ENCODE results near the gene COL19A1.

The COL19A1 gene

DNA sequence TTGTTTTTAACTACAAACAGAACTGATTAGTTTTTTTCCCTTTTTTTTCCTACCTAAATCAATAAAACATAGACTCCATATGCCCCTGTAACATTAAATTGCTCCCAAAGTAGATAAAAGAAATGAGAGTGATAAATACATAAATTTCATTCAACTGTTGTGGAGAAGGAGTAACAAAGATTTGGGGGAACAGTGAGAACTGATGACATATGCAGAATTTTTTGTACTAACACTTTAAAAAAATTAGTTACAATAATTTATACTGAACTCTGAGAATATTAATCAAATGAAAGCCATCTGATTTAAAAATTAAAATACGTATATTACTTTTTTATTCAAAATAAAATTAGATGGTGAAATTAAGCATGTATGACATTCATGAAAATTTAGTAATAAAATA lies 195.7 kb downstream of the COL19A1 start:
- no peak for DNase-seq

DNA sequence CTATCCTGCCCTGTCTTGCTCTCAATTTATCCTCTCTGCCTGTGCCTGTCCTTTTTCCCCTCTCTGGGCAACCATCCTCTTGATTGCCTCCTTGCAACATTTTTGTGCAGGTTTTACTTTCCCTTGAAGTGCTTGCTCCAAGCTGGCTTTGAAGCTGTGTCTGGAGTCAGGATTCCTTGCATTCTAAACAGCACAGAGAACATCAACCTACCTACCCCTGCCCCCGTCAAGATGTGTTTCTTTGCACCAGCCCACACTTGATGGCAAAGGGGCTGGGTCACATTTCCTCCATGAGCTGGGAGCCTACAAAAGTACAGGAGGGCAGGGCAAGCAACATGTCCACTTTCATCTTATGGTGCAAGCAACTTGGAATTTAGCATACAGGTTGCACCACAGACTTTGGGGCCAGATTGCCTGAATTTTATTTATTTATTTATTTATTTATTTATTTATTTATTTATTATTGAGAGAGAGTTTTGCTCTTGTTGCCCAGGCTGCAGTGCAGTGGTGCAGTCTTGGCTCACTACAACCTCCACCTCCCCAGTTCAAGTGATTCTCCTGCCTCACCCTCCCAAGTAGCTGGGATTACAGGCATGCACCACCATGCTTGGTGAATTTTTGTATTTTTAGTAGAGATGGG lies 206.3 kb downstream of the COL19A1 start:
- DNase-seq = no peak

DNA sequence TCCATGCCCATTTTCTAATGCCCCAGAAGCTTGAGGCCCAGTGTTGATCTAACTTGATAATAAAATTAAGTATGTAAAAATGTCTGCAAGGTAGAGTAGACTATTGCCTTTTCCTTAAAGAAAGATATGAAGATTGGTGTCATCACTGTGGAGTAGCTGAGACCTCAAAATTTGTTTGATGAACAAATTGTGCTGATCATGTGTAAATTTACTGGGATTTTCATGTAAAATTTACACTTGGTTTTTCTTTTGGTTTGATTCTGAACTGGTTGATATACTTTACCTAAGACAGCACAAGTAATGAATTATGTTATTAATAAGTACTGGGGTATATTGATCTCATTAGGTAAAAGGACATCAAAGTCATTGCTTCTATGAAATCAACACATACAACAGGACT lies 207.3 kb downstream of the COL19A1 start:
- no peak for DNase-seq

DNA sequence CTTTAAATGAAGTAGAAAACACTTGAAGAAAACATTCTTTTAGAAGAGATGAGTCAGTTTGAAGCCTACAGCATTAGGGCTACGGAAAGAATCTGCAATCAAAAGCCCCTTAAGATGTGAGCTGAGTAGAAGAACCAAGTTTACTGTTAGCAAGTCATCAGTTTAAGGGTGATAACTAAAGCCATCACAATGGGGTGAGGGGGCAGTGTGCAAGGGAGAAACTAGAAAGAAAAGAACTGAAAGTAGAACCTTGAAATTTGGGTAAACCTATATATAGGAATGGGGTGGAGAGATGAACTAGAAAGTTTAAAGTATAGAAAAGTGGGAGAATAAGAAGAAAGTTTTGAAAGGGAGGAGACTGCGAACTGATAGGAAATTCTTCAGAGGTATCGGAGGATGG lies 212.9 kb downstream of the COL19A1 start:
- DNase-seq = no peak

DNA sequence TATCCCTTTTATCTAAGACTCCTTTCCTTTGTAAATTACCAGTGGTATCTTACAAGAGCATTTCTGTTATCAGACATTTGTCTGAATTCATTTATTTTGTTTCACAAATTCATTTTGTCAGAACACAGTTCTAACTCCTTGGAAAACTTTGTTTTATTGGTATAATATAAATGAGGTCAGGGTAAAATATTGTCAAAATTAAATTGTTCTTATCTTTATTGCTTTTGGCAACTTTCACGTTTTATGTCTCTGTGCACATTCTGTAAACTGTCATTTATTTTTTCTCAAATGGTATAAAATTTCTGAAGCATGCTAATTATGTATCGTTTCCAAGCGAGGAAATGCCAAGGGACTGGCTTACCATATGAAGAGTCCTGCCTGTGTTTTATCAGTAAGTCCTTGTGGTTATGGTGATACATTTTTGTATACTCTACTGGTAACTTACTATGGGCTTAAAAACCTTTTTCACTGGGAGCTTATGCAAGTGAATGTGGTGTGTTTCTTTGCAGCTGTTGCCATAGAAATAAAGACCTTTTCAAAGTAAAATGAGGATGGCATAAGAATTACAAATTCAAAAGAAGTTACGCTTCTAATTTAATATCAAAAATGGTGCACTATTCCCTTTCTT lies 214.2 kb downstream of the COL19A1 start:
- no peak for DNase-seq

DNA sequence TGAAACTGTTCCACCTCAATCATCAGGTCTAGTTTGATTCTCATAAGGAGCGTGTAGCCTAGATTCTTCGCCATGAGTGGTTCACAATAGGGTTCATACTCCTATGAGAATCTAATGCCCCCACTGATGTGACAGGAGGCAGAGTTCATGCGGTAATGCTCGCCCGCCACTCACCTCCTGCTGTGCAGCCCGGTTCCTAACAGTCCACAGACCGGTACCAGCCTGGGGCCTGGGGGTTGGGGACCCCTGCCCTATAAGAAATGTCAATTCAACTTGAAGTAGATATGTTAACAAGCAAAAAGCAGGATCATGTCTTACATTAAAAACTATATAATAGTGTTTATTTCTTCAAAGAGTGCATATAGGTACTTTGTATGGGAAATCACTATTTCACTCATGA lies 216.5 kb downstream of the COL19A1 start:
- no peak for DNase-seq

DNA sequence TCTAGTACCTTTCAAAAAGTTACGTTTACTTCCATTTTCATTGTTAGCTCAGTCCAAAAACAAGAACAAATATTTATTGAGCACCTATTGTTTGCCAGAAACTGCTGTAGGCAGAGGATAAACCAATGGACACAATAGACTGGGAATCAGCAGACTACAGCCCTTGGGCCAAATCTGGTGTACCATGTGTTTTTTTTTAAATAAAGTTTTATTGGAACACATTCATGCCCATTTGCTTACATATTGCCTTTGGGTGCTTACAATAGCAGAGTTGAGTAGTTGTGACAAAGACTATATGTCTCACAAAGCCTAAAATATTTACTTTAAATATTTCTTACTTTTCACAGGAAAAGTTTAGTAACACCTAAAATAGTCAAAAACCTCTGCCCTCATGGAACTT lies 220.4 kb downstream of the COL19A1 start:
- no peak for DNase-seq

DNA sequence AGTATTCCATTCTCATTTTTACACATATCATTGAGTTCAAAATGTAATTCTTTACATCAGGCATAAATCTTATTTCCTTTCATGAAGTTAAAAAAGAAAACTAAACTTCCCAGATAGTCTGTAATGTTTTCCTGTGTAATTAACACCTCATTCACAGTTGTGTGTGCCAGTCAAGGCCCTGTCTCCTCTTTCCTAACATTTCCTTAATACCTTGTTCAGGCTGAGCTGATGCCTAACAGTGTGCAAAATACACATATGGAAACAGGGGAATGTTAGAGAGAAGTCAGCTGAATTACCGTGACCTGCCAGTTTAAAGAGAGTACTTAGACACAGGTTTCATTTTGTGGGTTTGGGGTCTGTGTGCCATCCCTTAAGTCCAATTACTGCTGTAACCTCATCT lies 227.8 kb downstream of the COL19A1 start:
- no peak for DNase-seq

DNA sequence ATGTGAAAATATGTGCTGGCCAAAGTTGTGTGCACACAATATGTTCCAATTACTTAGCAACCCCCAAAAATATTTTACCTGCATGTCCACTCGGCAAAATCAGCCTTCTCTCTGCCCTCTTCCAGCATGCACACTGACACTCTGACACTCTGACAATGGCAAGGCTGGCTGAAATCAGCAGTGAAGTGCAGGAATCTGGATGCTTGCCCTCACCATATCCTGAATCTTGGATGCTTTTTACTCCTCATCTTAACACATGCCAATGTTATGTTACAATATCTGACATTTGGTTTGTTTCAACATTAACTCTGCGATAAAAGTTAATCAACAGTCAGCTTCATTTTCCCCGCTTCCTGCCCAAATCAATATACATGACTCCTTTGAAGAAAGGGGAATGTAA lies 233.4 kb downstream of the COL19A1 start:
- DNase-seq = no peak

DNA sequence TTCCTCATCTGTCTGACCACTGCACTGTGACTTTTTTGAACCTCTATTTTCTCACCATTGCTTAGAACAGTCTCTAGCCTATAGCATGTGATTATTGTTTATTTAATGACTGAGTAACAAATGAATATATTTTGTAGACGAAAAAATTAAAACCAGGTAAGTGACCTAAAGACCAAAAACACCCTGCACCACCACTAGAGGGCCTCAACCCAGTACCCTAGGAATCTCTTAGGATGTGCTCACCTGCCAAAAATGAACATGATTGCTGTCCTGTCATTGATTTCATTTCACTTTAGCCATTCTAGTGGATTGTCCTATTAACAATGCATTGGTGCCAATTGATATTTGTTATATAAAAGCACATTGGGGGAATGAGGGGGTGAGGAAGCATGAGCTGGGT lies 237.4 kb downstream of the COL19A1 start:
- no peak for DNase-seq

DNA sequence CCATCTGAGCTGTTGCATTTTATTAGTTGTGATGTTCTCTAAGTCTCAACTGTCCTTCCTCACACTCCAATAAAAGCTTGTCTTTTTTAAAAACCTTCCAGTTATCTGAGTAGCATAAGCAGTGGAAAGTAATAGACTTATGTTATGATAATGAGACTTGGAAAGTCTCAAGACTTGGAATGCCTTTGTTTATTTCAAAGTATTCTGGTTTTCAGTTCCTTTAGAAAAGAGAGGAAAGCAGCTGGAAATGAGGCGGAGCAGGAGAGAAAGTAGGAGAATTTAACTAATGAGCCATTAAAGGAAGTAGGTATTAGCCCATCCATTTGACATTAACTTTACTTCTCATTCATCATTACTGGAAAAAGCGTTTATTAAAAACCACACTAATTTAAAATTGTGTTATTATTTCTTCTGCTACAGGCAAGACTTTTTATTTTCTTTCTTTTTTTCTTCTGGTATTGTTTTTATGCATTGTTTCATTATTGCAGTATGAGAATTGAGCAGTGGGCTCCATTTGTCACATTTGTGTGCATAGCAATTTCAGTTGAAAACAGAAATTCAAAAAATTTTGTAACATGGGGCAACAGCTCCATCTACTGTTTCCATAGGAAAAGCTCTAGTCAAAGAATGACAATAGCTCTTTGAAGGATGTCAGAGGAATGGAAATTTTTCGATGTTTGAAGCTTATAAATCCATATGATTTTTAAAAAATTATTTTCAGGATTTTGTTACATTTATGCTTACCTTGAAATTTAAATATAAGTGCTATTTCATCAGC lies 241.7 kb downstream of the COL19A1 start:
- DNase-seq = no peak

DNA sequence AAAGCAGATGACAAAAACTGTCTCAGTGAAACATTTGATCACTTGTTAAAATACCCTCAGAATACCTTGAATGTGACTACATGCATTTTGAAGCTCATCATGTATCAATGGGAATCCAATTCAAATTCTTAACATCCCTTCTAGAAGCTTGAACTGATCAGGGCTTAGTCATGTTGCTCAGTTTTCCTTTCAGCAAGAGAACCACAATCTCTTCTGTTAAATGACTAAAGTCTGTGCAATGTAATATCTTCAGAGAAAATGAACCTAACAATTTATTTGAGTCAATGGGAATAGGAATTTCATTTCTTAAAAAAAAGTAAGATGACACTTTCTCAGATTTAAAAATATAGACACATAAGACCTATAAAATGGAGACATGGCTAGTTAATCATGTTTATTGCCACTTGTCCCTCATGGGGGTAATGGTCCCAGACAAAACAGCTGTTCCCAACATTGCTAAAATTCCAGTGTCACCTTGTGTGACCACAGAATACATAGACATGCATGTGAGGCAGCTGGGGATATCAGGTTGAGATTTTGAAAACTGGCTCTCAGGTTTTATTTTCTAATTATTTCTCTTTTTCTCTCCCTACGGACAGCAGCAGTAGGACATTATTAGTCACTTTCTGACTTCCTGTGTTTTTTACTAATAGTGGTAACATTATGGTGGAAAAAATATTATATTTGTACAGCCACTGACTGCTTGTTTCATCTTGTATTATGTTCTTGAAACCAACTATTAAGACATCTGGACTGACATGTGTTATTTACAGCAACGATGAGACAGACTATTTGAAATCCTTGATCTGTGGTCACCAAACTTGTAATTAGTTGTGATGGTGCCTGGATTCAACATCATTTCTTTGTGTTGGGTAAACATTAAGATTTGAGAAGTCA lies 244.0 kb downstream of the COL19A1 start:
- no peak for DNase-seq

DNA sequence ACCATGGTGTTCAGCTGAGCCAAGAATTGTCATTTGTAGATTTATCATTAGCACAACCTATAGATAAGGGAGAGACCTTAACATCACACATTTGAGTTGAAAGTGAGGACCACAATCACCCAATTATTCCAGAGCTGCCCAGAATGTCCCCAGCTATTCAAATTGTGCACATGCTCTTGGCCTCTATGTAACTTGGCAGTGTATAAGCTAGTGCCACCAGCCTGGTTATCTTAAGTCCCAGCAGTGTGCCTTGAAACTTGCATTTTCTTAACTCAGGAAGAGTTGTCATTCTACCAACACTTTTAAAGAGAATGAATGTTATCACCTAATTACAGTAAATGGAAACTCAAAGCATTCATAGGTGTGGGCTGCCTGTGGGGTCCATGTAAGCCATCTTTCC lies 245.4 kb downstream of the COL19A1 start:
- no peak for DNase-seq

DNA sequence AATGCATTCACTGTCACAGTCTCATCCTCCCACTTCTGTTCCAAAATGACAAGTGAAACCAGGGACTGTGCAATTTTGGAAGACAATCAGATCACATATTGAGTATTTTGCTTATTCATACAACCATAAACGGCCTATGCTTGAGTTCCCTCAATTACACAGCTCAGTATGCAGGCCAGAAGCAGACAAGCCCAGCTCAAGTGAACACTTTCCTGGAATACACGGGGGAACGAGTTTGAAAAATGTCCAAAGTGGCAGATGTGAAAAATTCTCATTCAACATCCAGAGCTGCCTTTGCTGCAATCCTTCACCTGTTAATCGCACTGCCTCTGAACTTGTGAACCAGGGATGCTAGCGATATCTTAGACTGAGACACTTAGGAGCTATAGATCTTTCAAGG lies 246.4 kb downstream of the COL19A1 start:
- DNase-seq = no peak

DNA sequence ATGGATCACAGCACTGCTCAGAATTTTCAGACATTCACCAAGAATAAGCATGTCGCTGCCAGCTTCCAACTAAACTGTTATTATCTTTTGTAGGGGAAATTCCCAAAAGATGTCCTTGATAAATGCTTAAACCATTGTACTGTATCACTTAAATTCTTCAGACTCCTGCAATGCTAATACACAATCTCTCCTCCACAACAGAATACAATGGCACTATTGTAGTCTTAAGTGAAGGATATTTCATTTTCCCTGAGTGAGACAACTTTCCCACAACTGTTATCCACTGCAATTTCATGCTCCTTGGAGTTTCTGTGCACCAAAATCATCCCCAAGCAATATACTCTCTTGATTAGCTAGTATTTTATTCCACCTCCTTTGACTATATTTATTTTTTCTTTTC lies 246.8 kb downstream of the COL19A1 start:
- DNase-seq = no peak

DNA sequence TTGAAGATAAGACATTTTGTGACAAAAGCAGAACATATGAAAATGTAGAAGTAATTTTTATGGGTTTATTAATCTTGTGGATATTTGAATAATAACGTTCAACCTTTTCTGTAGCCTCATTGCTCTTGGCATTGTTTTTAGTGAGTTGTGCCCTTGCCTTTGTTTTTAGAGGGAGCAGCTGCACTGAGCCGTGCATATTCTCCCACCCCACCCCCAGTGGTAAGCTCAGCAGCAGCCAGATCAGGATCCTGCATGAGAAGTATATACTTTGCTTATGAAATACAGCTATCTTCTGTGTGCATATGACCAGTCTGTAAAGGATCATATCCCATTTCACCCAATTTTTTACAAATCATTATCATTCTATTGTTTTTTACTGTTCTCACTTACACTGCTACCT lies 252.3 kb downstream of the COL19A1 start:
- no peak for DNase-seq

DNA sequence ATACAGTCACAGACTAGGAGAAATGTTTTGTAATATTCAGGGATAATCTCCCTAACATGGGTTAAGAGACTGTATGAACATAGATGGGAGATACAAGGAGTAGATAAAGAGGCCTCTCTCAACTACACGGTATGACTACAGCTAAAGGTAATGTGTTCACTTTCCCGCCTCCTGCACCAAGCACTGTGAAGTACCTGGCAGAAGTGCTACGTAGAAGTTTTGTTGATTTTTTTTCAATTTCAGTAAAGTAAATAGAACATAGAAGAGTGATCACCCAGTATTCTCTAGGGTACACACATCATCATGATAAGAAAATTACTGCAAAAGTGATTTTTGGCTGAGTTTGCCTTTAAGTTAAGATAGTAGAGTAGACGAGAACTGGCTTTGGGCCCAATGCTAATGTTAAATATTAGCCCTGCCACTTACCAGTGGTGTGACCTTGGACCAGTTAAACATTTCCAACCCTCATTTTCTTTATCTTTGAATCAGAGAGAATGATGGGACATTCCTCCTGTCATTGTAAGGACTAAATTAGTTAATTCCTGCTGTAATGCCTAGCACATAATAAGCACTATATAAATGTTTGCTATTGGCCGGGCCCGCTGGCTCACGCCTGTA lies 253.0 kb downstream of the COL19A1 start:
- DNase-seq = no peak

DNA sequence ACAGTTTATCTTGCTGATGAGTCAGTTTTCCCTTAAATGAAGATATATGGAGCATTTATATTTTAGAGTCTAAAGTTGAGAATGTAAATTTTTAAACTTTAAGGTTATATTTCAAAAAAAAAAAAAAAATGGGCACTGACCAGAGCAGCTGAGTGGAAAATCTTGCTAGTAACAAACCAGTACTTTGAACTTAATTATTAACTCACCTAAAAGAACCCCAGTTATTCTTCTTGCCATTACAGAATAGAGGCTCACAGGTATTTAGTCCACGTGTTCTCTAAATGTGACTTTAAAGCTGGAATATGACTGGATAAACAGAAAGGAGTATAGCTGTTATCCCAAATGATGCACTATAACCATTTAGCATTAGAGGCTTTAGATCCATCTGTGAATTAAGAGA lies 258.1 kb downstream of the COL19A1 start:
- DNase-seq = no peak

DNA sequence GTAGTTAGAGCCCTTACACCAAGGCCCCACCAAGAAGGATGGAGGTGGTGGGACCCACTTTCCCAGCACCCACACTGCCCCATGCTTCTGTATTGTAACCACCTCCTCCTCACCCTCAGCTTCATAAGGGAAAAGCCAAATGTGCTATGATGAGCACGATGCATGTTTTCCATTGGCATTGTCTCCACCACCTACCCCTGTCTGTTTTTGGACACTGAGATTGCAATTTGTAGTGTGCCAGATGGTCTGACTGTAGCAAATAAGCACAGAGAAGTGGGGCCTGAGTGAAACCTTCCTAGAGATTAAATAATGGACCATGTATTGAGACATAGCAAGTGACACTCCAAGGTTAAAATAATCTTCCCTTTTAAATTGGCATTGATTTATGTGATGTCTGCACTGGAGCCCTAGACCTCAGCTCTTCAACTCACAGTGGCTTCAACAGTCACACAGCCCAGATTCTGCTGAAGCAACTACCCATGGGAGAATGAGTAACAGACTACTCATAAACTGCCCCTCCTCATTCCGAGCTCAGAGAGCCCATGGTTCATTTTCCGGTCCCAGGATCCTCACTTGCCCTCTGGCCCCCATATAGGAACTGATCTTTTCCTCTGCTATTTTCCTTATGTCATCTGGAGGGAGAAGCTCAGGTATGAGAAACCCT lies 258.7 kb downstream of the COL19A1 start:
- DNase-seq = no peak

DNA sequence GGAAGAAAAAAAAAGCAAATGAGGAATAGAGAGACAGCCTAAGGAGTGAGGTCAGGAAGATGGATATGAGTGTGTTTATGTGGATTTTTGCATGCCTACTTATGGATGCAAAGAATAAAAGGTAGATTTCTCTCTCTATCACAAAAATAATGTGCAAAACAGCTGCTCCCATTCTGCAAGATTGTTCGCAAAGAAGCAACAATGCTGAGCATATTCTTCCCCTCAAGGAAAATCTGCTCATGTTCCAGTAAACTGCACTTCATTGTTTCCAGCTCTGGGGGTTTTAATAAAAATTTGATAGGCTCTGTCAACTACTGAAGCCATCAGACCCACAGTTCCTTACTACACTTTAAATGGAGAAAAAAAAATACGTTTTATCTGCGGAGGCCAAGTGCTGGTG lies 259.2 kb downstream of the COL19A1 start:
- no peak for DNase-seq

DNA sequence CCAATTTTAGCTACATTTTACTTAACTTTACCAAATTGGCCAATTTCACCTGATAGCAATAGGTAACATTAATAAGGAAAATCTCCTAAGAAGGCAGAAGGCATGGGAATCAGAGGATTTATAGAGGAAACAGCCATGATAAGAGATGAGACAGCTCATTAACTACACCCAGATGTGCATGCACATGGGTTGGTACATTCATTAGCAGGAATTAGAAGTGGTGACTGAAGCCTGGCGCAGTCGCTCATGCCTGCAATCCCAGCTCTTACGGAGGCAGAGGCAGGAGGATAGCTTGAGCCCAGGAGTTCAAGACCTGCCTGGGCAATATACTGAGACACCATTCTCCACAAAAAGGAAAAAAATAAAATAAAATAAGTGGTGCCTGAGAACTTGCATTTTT lies 263.0 kb downstream of the COL19A1 start:
- no peak for DNase-seq

DNA sequence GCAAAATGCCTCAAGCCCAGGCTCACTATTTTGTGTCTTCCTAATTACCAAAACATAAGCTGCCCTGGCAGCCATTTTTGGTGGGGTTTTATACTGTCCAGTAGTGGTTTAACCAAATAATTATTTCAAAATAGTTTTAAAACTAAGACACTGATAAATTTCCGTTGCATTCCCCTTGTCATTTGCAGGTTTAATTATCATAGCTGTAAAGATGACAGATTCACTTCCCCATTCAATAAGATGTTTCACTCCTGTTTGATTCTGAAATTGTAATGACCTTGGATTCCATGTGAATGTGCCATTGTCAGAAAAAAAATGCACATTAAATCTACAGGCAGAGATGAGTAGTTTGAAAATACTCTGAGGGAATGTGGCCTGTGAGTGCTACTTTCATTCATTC lies 264.5 kb downstream of the COL19A1 start:
- DNase-seq = no peak

Measured in activated CD4-positive, alpha-beta T cell treated with anti-CD3 and anti-CD28 coated beads for 1 hour (primary cell).